Inflammatory macrophage treated with lipopolysaccharide for 1 hour (primary cell): ENCODE data around the gene MYH6.

ENCODE experiments used
- DNase-seq, 2 donors: peaks; one replicate each; pipeline ENCODE4 v3.0.0-alpha.2; 2020 to 2022

The MYH6 gene

GRCh38 chr14:23414254-23414653, 6.2 kb upstream of the MYH6 start:
- DNase-seq, result no peak

- DNase-seq, result no peak
Measured at GRCh38 chr14:23413681-23414080, 5.6 kb upstream of the MYH6 start.

GRCh38 chr14:23411563-23412525, 3.8 kb upstream of the MYH6 start:
- no peak for DNase-seq

GRCh38 chr14:23409966-23410635, 2.0 kb upstream of the MYH6 start:
- no peak for DNase-seq

GRCh38 chr14:23409475-23409874, 1.4 kb upstream of the MYH6 start:
- DNase-seq, result no peak

GRCh38 chr14:23408307-23408630, 196 bp upstream of the MYH6 start:
- no peak for DNase-seq

- no peak for DNase-seq
Measured at GRCh38 chr14:23406725-23407355, 1.2 kb downstream of the MYH6 start.

GRCh38 chr14:23406244-23406643, 1.8 kb downstream of the MYH6 start:
- DNase-seq, result no peak

- no peak for DNase-seq
Measured at GRCh38 chr14:23405516-23406025, 2.5 kb downstream of the MYH6 start.

- no peak for DNase-seq
Measured at GRCh38 chr14:23405096-23405495, 3.0 kb downstream of the MYH6 start.

- DNase-seq, result no peak
Measured at GRCh38 chr14:23404331-23404900, 3.7 kb downstream of the MYH6 start.

- no peak for DNase-seq
Measured at GRCh38 chr14:23403908-23404307, 4.2 kb downstream of the MYH6 start.

GRCh38 chr14:23403139-23403438, 5.0 kb downstream of the MYH6 start:
- DNase-seq, result no peak

- no peak for DNase-seq
Measured at GRCh38 chr14:23402296-23403138, 5.6 kb downstream of the MYH6 start.

- DNase-seq, result peak; percentile 5 to 40
Measured at GRCh38 chr14:23401291-23401690, 6.8 kb downstream of the MYH6 start.

GRCh38 chr14:23400496-23401149, 7.5 kb downstream of the MYH6 start:
- peak in 1 of 2 donors; percentile 6 for DNase-seq

GRCh38 chr14:23399591-23399990, 8.5 kb downstream of the MYH6 start:
- DNase-seq, result no peak

GRCh38 chr14:23399136-23399535, 8.9 kb downstream of the MYH6 start:
- DNase-seq, result no peak

- no peak for DNase-seq
Measured at GRCh38 chr14:23398348-23398747, 9.7 kb downstream of the MYH6 start.

GRCh38 chr14:23396781-23397407, 11.2 kb downstream of the MYH6 start:
- DNase-seq, result no peak

GRCh38 chr14:23396126-23396525, 11.9 kb downstream of the MYH6 start:
- no peak for DNase-seq
